Measurements from ENCODE around the gene OSMR.

GRCh38 chr5:38905516-38905915 is 59.7 kb downstream of the OSMR start:
- no peak for TF ChIP-seq POLR2AphosphoS5 (IDR thresholded peaks at IDR 0.05; ENCODE audit: low read depth, low read length)
- no peak for TF ChIP-seq POLR2A (IDR thresholded peaks at IDR 0.05; ENCODE audit: low read depth, low read length)
- TF ChIP-seq TAF1 (IDR thresholded peaks at IDR 0.05; ENCODE audit: borderline replicate concordance, low read depth, low read length): no peak
